Right lobe of liver (tissue), 6 donors: ENCODE measurements around the gene FABP1. TPM values are rescaled to one million over a fixed set of nuclear protein-coding genes. Genes with fewer than 3 reads are reported as not detected.
A peak's percentile ranks its signal among the peaks of the same experiment; 100 is the strongest.

ENCODE experiments used
- ATAC-seq, 4 donors: fragments of 200-7000 bp; cut with Tn5 transposase; one replicate each; pipeline ENCODE4 v1.9.1; 2020; ENCODE audit warnings: mild to moderate bottlenecking in 4 of 4, moderate library complexity in 4 of 4
- DNase-seq, 3 donors: peaks; one replicate each; pipeline ENCODE4 v3.0.0-alpha.2; 2020
- H3K27ac ChIP-seq, 3 donors: fragments of 200-600 bp; one replicate each; pipeline ENCODE4 v1.8.0; 2022
- H3K27me3 ChIP-seq, 2 donors: fragments of 200-600 bp; one replicate each; pipeline ENCODE4 v1.8.0; 2022
- H3K36me3 ChIP-seq, 4 donors: fragments of 200-600 bp; sonication (generic) in 1 of 4; one replicate each; pipeline versions ENCODE4 v1.5.1 to v1.8.0; 2017 to 2022; ENCODE audit warnings: control low read depth in 1 of 4
- H3K4me1 ChIP-seq, 4 donors: fragments of 200-600 bp; sonication (generic) in 1 of 4; one replicate each; pipeline versions ENCODE4 v1.5.1 to v1.8.0; 2017 to 2022; ENCODE audit warnings: control low read depth in 1 of 4
- H3K4me3 ChIP-seq, 3 donors: fragments of 200-600 bp; one replicate each; pipeline ENCODE4 v1.8.0; 2022
- H3K9me3 ChIP-seq, 4 donors: fragments of 200-600 bp; sonication (generic) in 1 of 4; one replicate each; pipeline versions ENCODE4 v1.5.1 to v1.8.0; 2017 to 2022; ENCODE audit warnings: control low read depth in 1 of 4
- CTCF ChIP-seq, 4 donors: fragments of 200-600 bp in 3 of 4; fragments of 450-650 bp in 1 of 4; IDR thresholded peaks; one replicate each; pipeline versions ENCODE4 v1.5.1 to v1.8.0; 2016 to 2022; ENCODE audit warnings: antibody characterized with exemption in 4 of 4, mild to moderate bottlenecking in 2 of 4
- POLR2A ChIP-seq: fragments of 450-650 bp; IDR thresholded peaks from one replicate; pipeline ENCODE4 v1.6.1; 2017; ENCODE audit warnings: antibody characterized with exemption, mild to moderate bottlenecking
- WGBS: methylation state at CpG from one replicate; pipeline ENCODE4 v1.1.6; 2018; ENCODE audit warnings: low coverage, low lambda C conversion rate; ENCODE audit not compliant: insufficient coverage; ENCODE audit errors: missing lambda C conversion rate; 5-methylcytosine and 5-hydroxymethylcytosine counted together
- intact Hi-C, 2 donors: fragments of 100-400 bp; cut with DNase I; formaldehyde crosslinking; loops; one replicate each; pipeline versions ENCODE4 v1.11.2 to v1.14.1; 2022
- total RNA-seq, 6 experiments: library from RNA; depleted of rRNA in 2 of 6; stranded (reverse); fragments of >200 nt in 2 of 6; fragmentation: NEBNext Ultra II Directional in 3 of 6; extraction: Animal tissue kit (Norgen Biotek cat#: 25700) in 3 of 6; gene quantifications; one replicate each; pipeline versions ENCODE4 v1.1.0 to v1.2.4, GENCODE V29; 2016 to 2023
- donor health status: DM: no; HTN: yes; CAD: no.
- donor health status: DM: no; HTN: no; CAD: no.
- donor health status: DM: no; HTN: no; CAD: no.
- donor health status: DM: no; HTN: yes; CAD: no.
- donor health status: DM: no; HTN: yes; CAD: no.

Gene FABP1
- total RNA-seq, 6 experiments from 2014 or later = 326 to 1,933 (median 908) TPM

DNA sequence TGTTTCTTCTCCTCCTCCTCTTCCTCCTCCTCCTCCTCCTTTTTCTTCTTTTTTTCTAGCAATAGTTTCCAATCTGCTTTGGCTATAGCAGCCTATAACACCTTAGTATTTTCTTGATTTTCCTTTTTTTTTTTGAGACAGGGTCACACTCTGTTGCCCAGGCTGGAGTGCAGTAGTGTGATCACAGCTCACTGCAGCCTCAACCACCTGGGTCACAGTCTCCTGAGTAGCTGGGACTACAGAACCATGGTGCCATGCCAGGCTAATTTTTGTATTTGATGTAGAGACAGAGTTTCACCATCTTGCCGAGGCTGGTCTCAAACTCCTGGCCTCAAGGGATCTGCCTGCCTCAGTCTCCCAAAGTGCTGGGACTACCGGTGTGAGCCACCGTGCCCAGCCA is 31.6 kb upstream of the FABP1 start:
- WGBS = 80% methylated on average over 3 of the region's 3 CpGs
- no peak for TF ChIP-seq CTCF (IDR thresholded peaks at IDR 0.05)
- no peak for TF ChIP-seq POLR2A
- no peak for DNase-seq
- Histone ChIP-seq H3K4me1 (peaks cover 0 to 13% (median 0%) of the 10 kb centered on the region in 4 donors), H3K4me3 (no peak overlapping the region), H3K27ac (no peak overlapping the region), H3K9me3 (no peaks in the 10 kb centered on the region), H3K36me3 (no peaks in the 10 kb centered on the region), H3K27me3 (no peaks in the 10 kb centered on the region)
- intact Hi-C loops = no loop called here
- peak in 3 of 4 donors; percentile 19 to 29 (median 20) for ATAC-seq

GRCh38 chr2:88148929-88149438 is 21.1 kb upstream of the FABP1 start:
- H3K36me3 ChIP-seq = no peaks in the 10 kb centered on the region
- peaks cover 0 to 9% (median 0%) of the 10 kb centered on the region in 4 donors for H3K9me3 ChIP-seq
- H3K4me3 ChIP-seq = no peak overlapping the region
- no peak overlapping the region for H3K27ac ChIP-seq
- H3K27me3 ChIP-seq = no peaks in the 10 kb centered on the region
- peaks cover 0 to 29% (median 11%) of the 10 kb centered on the region in 4 donors for H3K4me1 ChIP-seq
- ATAC-seq (no peak), DNase-seq (no peak)
- intact Hi-C loops = no loop called here
- TF ChIP-seq POLR2A = no peak

- H3K4me1 ChIP-seq = peaks cover 0 to 30% (median 11%) of the 10 kb centered on the region in 4 donors
- WGBS = 80% methylated on average over 1 of the region's 2 CpGs
- peak overlapping the region in 2 of 3 donors; percentile 61 to 79 for H3K27ac ChIP-seq
- DNase-seq (no peak), ATAC-seq (no peak)
- no peaks in the 10 kb centered on the region for H3K27me3 ChIP-seq
- H3K4me3 ChIP-seq = no peak overlapping the region
- H3K9me3 ChIP-seq = peaks cover 0 to 9% (median 0%) of the 10 kb centered on the region in 4 donors
- TF ChIP-seq POLR2A = no peak
- no peak for TF ChIP-seq CTCF (IDR thresholded peaks at IDR 0.05)
- no peaks in the 10 kb centered on the region for H3K36me3 ChIP-seq
- intact Hi-C loops = no loop called here
These were observed 19.3 kb upstream of the FABP1 start for GRCh38 chr2:88147145-88147544.

DNA sequence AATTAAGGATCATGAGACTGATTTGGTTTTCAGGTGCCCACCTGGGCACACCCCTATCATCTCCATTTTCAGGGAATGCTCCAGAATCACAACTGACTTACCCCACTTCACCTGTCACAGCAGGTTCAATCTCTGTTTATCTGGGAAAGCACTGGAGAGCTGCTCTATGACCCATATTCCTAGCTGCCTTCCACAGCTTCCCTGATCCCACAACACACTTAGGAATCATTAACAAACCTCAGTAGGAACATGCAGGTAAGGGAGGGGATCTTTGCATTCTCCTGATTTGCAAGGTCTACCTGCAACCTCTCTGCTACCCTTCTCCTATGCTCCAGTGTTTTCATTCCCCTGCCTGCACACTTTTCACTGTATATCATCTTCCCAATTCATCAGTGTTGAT is 18.7 kb upstream of the FABP1 start:
- Histone ChIP-seq H3K27me3 (no peaks in the 10 kb centered on the region), H3K4me3 (no peak overlapping the region), H3K27ac (peak overlapping the region; percentile 61 to 79 (median 66)), H3K9me3 (peaks cover 0 to 9% (median 0%) of the 10 kb centered on the region in 4 donors), H3K4me1 (peaks cover 0 to 30% (median 11%) of the 10 kb centered on the region in 4 donors), H3K36me3 (no peaks in the 10 kb centered on the region)
- ATAC-seq = peak; percentile 67 to 82 (median 71)
- intact Hi-C loops = no loop called here
- TF ChIP-seq POLR2A = no peak
- no peak for TF ChIP-seq CTCF (IDR thresholded peaks at IDR 0.05)
- DNase-seq = no peak

DNA sequence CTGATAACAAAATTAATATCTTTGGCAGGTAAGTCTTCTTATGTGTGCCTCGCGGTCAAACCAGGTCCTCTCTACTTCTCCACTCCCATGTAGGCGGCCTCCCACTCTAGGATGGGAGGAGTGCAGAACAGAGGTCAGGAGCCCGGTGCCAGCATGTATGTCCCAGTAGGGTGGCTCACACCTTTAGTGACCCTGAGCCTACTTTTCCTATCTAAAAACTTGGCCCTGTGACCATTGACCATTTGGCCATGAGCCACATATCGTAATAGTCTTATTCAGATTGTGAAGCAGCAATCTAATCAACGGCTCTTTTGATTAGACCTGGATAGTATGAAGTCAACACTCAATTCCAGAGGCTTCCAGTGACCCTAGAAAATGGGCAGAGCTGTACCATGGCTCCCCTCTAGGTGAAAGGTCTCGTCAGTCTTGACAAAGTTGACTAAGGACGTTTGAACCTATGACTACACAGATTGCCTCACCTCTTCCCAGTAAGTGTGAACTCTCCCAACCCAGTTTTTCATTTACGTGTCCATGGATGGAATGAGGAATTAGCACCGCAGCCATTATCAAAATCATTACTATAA is 17.1 kb upstream of the FABP1 start:
- intact Hi-C loops = no loop called here
- 21% methylated on average over 9 of the region's 10 CpGs for WGBS
- no peak for TF ChIP-seq POLR2A
- TF ChIP-seq CTCF (IDR thresholded peaks at IDR 0.05) = no peak
- Histone ChIP-seq H3K4me3 (no peak overlapping the region), H3K36me3 (no peaks in the 10 kb centered on the region), H3K27ac (peak overlapping the region; percentile 61 to 79 (median 66)), H3K9me3 (peaks cover 0 to 9% (median 0%) of the 10 kb centered on the region in 4 donors), H3K27me3 (no peaks in the 10 kb centered on the region), H3K4me1 (peaks cover 0 to 30% (median 15%) of the 10 kb centered on the region in 4 donors)
- ATAC-seq = peak; percentile 89 to 96 (median 92)
- DNase-seq = peak; percentile 75 to 87 (median 85)
